Measurements from ENCODE around the gene SLC10A7.

DNA sequence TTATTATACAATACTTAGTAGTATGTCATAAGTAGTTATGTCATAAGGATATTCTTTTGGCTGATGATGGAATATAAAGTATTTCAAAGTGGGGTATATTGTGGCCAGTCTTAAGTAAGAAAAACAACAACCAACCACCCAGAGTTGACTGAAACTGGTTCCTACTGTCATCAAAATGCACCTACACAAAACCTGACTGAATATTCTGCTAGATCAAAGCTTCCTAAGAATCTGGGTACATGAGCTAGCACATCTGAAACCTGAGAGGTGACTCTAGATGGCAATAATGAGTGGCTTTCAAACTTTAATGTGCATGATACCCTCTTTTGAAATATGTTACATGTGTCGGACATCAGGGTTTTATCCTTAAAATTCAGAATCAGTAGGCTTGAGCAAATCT is 247.0 kb downstream of the SLC10A7 start:
- TF ChIP-seq, protein P1, sequence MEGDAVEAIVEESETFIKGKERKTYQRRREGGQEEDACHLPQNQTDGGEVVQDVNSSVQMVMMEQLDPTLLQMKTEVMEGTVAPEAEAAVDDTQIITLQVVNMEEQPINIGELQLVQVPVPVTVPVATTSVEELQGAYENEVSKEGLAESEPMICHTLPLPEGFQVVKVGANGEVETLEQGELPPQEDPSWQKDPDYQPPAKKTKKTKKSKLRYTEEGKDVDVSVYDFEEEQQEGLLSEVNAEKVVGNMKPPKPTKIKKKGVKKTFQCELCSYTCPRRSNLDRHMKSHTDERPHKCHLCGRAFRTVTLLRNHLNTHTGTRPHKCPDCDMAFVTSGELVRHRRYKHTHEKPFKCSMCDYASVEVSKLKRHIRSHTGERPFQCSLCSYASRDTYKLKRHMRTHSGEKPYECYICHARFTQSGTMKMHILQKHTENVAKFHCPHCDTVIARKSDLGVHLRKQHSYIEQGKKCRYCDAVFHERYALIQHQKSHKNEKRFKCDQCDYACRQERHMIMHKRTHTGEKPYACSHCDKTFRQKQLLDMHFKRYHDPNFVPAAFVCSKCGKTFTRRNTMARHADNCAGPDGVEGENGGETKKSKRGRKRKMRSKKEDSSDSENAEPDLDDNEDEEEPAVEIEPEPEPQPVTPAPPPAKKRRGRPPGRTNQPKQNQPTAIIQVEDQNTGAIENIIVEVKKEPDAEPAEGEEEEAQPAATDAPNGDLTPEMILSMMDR (IDR thresholded peaks at IDR 0.05; ENCODE audit: insufficient read depth, low read depth, low read length), result no peak
- TF ChIP-seq EZH2 (IDR thresholded peaks at IDR 0.05; ENCODE audit: insufficient read depth, low read length), result no peak
